Glutamatergic neuron (in vitro differentiated cells): ENCODE measurements around the gene RPL5. TPM values are rescaled to one million over a fixed set of nuclear protein-coding genes. Genes with fewer than 3 reads are reported as not detected.

Experiments used
- DNase-seq: peaks from one replicate; pipeline ENCODE4 v3.0.0; 2022
- H3K27ac Mint-ChIP-seq: one replicate; pipeline ENCODE4 v1.8.0; 2020; ENCODE audit warnings: mild to moderate bottlenecking, mixed read lengths, inconsistent platforms; ENCODE audit not compliant: unreplicated experiment
- H3K27me3 Mint-ChIP-seq: one replicate; pipeline ENCODE4 v1.8.0; 2020; ENCODE audit warnings: mild to moderate bottlenecking, moderate library complexity, mixed read lengths, inconsistent platforms; ENCODE audit not compliant: unreplicated experiment
- H3K36me3 Mint-ChIP-seq: one replicate; pipeline ENCODE4 v1.8.0; 2020; ENCODE audit warnings: mild to moderate bottlenecking, mixed read lengths, inconsistent platforms; ENCODE audit not compliant: unreplicated experiment
- H3K4me1 Mint-ChIP-seq: one replicate; pipeline ENCODE4 v1.8.0; 2020; ENCODE audit warnings: mild to moderate bottlenecking, low read depth, mixed read lengths, inconsistent platforms; ENCODE audit not compliant: unreplicated experiment
- H3K4me3 Mint-ChIP-seq: one replicate; pipeline ENCODE4 v1.8.0; 2020; ENCODE audit warnings: mild to moderate bottlenecking, mixed read lengths, inconsistent platforms; ENCODE audit not compliant: unreplicated experiment
- H3K9me3 Mint-ChIP-seq: one replicate; pipeline ENCODE4 v1.8.0; 2020; ENCODE audit warnings: mild to moderate bottlenecking, moderate library complexity, mixed read lengths, inconsistent platforms; ENCODE audit not compliant: unreplicated experiment
- CTCF ChIP-seq: fragments of 200-600 bp; sonication (generic); IDR thresholded peaks from one replicate; pipeline ENCODE4 v1.5.0; 2021; ENCODE audit not compliant: partially characterized antibody, unreplicated experiment
- total RNA-seq: library from RNA; stranded (reverse); fragmentation: NEBNext Ultra II Directional; extraction: Animal tissue kit (Norgen Biotek cat#: 25700); gene quantifications from one replicate; pipeline ENCODE4 v1.2.1, GENCODE V29; 2021; ENCODE audit not compliant: unreplicated experiment

The RPL5 gene
- total RNA-seq, 1 donor from 2014 or later = 692 TPM

GRCh38 chr1:92843429-92844352, 11.9 kb downstream of the RPL5 start:
- H3K4me3 Mint-ChIP-seq = no peak overlapping the region
- DNase-seq = no peak
- H3K27me3 Mint-ChIP-seq = peaks cover 2% of the 10 kb centered on the region
- H3K4me1 Mint-ChIP-seq = no peaks in the 10 kb centered on the region
- no peaks in the 10 kb centered on the region for H3K36me3 Mint-ChIP-seq
- no peak overlapping the region for H3K27ac Mint-ChIP-seq
- no peak for TF ChIP-seq CTCF
- peaks cover 1% of the 10 kb centered on the region for H3K9me3 Mint-ChIP-seq

GRCh38 chr1:92844439-92844838, 12.6 kb downstream of the RPL5 start:
- Mint-ChIP-seq H3K4me3 (no peak overlapping the region), H3K27me3 (peaks cover 2% of the 10 kb centered on the region), H3K27ac (no peak overlapping the region), H3K4me1 (no peaks in the 10 kb centered on the region), H3K36me3 (no peaks in the 10 kb centered on the region), H3K9me3 (peaks cover 1% of the 10 kb centered on the region)
- DNase-seq = no peak
- no peak for TF ChIP-seq CTCF

- TF ChIP-seq CTCF = no peak
- H3K27ac Mint-ChIP-seq = no peak overlapping the region
- H3K4me3 Mint-ChIP-seq = no peak overlapping the region
- no peaks in the 10 kb centered on the region for H3K4me1 Mint-ChIP-seq
- H3K9me3 Mint-ChIP-seq = peaks cover 1% of the 10 kb centered on the region
- DNase-seq = no peak
- peaks cover 2% of the 10 kb centered on the region for H3K27me3 Mint-ChIP-seq
- H3K36me3 Mint-ChIP-seq = no peaks in the 10 kb centered on the region
Measured at GRCh38 chr1:92845908-92846307, 14.1 kb downstream of the RPL5 start.

- DNase-seq = no peak
- no peaks in the 10 kb centered on the region for H3K36me3 Mint-ChIP-seq
- peaks cover 5% of the 10 kb centered on the region for H3K4me1 Mint-ChIP-seq
- H3K27ac Mint-ChIP-seq = no peak overlapping the region
- no peak overlapping the region for H3K4me3 Mint-ChIP-seq
- peaks cover 5% of the 10 kb centered on the region for H3K9me3 Mint-ChIP-seq
- TF ChIP-seq CTCF = no peak
- H3K27me3 Mint-ChIP-seq = peaks cover 4% of the 10 kb centered on the region
Measured at GRCh38 chr1:92848201-92848600, 16.4 kb downstream of the RPL5 start.

- TF ChIP-seq CTCF = no peak
- H3K27me3 Mint-ChIP-seq = peaks cover 8% of the 10 kb centered on the region
- peaks cover 14% of the 10 kb centered on the region for H3K4me1 Mint-ChIP-seq
- no peak overlapping the region for H3K4me3 Mint-ChIP-seq
- DNase-seq = no peak
- H3K27ac Mint-ChIP-seq = no peak overlapping the region
- peaks cover 12% of the 10 kb centered on the region for H3K9me3 Mint-ChIP-seq
- H3K36me3 Mint-ChIP-seq = no peaks in the 10 kb centered on the region
Measured at GRCh38 chr1:92850019-92850418, 18.2 kb downstream of the RPL5 start.
